HG03060 (cell line): Measurements from ENCODE around the gene KIF5A.
"Not testable (repeated sequence)": the region's sequence is repeated elsewhere in the genome, so short reads cannot be mapped to it uniquely, and the experiment has no call there.

Experiments
- ATAC-seq: cut with Tn5 transposase; IDR thresholded peaks from one replicate; pipeline ENCODE4 v1.9.1; 2021; ENCODE audit warnings: low read depth, moderate number of reproducible peaks; ENCODE audit not compliant: unreplicated experiment

Gene KIF5A

DNA sequence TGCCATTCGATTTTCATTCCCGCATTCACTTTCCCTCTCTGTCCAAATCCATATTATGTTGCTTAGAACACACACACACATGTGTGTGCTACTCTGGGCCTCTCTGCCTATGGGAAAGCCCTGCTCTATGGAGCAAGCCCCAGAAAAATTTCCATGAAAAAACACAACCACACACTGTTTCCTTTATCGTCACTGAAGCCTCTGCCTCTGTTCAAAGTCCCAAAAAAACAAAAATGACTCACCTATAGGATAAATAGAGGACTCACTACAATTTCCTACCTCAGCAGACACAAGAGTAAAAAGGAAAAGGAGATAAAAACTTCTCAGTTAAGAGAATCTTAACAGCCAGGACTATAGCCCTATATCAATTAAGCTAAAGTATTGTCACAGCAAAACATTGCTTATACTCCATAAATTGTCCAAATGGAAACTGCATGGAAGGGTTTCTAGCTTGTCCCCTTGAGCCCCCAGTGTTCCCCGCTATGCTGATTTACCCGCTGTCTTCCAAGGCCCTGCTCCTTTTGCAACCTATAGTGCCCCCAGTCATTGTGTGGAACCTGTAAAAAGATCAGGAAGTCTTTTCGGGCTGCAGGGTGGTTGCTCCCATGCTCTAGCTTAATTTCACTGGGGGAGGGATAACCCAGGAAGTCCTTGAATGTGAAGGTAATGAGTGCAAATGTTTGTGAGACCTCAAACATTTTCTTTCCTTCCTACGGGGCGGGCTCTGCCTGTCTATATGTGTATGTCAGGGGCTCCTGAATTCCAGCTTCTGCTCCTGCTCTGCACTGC, 30.0 kb downstream of the KIF5A start:
- no peak for ATAC-seq

DNA sequence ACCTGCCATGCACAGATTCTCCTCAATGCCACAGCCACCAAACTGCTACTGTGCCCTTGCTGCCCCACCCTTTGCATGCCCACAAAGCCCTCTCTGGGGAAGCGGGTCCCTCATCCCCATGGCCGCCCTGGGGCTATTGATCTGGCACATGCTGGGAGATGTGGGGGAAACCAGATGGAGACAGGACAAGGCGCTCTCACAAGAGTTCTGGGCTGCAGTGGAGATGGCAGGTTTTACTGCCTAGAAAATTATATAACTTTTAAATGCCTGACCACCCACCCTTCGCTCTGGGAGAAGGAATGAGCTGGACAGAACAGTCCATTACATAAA, 30.6 kb downstream of the KIF5A start:
- no peak for ATAC-seq

DNA sequence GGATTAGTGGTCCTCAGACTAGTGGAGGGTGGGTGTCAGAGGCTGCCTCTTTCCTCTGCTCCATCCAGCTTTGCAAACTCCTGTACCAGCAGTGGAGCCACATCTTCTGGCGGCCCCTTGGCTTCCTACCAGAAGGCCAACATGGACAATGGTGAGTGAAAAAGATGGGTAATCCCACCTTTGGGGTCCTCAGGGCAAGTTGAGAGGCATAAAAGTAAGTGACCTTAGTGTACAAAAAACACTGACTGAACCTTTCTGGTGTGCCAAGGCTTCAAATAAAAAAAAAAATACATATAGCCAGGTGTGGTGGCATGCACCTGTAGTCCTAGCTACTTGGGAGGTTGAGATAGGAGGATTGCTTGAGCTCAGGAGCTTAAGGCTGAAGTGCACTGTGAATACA, 32.0 kb downstream of the KIF5A start:
- ATAC-seq = no peak

DNA sequence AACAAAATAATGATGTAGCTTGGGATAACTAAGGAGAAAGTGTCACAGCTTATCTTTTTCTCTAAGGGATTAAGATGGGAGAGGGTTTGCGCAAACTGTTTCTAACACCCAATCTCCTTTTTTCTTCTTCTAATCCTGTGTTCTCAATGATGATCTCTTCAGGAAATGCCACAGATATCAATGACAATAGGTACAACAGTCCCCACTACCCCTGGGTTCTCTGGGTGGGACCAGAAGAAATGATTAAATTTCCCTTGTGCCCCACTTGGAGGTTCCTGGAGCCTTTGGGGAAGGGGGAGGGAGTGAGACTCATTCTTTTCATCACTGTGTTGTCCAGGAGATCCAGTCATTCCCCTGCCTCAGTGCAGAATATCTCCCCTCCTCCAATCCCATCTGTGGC, 32.6 kb downstream of the KIF5A start:
- no peak for ATAC-seq

DNA sequence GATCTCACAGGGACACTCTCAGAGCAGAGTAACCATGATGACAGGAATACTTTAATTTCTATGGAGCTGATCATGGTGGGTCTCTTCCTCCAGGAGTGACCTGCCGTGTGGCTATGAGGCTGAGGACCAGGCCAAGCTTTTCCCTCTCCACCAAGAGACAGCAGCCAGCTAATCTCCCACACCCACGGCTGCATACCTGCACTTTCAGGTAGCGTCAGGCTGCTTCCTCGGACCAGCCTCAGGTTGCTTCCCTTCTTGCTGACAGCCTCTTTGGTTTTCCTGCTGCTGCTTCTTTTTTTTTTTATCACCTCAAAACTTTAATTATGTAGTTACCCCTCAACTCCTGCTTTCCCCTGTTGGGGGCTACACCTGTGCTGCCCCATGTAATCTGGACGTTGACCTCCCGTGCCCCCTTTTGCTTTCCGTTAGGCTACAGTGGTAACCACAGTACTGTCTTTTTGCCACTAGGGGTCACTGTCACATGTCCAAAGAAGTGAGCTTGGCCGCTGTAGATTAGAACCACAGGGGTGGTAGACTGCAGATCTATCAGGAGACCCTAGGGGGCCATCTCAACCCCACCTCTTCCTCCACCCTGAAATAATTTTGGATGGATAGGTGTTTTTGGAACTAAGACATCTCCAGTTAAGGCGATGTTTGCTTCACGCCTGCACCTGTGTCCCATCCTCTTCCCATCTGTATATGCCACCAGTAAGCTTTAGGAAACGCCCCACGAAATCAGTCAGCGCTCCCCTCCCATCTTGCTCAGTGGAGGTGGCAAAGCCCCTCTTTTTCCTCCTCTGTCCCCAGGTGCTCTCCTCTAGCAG, 33.4 kb downstream of the KIF5A start:
- peak; percentile 93 for ATAC-seq

DNA sequence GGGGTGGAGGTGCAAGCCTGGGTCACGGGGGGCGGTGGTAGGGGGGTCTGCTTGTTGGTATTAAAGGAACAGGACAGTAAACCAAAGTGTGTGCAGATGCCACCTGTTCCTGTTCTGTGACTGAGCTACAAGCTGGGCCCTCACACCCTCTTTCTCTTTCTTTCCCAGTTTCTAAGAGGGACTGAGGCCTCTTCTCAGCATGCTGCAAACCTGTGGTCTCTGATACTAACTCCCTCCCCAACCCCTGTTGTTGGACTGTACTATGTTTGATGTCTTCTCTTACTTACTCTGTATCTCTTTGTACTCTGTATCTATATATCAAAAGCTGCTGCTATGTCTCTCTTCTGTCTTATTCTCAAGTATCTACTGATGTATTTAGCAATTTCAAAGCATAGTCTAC, 34.2 kb downstream of the KIF5A start:
- no peak for ATAC-seq

DNA sequence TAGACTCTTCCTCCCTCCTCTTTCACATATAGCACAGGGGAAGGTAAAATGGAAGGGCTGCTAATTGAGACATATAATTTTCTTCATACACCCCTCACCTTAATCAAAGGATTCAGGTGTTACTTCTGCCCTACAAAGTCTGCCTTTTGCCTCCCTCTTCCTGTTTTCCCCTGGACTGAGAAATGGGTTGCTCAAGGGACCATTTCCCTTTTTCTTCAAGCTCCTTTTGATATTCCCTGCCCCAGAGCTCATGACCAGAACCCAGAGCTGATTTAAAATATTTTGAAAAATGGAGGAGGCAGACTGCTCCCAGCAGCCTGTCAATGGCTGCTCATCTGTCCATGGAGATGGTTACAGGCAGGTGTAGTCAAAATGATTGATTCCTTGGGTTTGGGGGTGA, 34.8 kb downstream of the KIF5A start:
- ATAC-seq = no peak

DNA sequence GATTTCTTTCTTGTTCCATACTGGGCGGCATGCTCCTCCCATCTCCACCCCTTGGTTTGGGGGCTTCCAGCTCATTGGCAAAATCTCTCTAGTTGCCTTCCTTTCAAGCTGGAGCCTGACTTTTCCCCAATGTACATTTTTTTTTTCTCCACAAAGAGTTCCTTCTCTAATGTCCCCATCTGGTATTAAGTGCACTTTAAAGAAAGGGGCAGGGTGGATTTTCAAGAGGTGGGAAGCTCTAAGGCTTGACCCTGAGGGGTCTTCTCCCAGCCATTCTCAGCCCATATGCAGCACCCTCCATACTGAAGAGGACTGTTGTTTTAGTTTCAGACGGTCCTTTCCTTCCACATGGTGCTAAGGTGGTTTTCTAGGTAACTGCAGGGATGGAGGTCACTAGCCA, 35.3 kb downstream of the KIF5A start:
- ATAC-seq = no peak

DNA sequence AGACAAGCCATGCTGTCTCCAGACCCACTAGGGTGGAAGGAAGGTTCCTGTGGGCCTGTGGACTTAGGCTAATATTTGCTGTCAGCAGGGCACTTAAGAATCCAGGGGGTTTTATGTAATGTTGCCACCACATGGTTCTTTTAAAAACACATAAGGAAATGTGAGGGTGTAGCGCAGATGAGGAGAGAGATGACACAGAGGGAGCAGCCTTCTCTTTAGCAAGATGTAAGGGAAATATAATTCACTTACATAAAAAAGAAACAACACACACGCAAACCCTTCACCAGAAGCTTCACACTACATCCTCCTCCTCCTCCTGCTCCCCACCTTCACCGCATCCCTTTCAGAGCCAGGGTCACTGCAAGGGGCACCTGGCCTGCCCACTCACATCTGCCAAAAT, 36.3 kb downstream of the KIF5A start:
- ATAC-seq = no peak

DNA sequence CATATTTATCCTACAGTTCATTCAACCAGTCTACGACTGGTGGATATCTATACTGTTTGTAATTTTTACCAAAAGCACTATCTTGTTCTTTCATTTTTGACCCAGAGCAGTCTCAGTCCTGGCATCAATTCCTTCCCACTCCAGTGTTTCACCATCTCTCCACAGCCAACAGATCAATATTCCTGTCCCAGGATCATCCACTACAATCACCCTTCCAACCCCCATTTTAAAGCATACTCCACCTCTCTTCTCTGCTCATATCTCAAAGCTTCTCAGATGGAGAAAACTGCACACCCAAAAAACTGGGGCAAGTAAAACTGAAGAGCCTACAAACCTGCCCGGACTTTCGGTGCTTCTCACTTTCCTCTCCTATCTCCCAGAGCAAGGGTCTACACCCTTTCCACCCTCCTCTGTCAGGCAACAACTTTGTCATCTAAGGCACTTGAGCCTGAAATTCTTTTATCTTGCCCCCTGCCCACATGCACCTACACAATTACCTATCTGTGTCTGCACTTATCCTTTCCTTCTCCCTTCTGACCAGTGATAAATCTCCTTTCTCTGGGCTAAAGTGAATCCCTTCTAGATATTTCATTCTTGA, 37.1 kb downstream of the KIF5A start:
- no peak for ATAC-seq

DNA sequence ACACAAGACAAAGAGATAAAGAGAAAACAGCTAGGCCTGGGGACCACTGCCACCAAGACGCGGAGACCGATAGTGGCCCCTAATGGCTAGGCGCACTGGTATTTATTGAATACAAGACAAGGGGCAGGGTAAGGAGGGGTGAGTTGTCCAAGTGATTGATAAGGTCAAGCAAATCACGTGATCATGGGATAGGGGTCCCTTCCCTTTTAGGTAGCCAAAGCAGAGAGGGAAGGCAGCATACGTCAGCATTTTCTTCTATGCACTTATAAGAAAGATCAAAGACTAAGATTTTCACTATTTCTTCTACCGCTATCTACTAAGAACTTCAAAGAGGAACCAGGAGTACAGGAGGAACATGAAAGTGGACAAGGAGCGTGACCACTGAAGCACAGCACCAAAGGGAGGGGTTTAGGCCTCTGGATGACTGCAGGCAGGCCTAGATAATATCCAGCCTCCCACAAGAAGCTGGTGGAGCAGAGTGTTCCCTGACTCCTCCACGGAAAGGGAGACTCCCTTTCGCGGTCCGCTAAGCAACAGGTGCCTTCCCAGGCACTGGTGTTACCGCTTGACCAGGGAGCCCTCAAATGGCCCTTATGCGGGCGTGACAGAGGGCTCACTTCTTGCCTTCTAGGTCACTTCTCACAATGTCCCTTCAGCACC, 39.2 kb downstream of the KIF5A start:
- not testable (repeated sequence) for ATAC-seq

DNA sequence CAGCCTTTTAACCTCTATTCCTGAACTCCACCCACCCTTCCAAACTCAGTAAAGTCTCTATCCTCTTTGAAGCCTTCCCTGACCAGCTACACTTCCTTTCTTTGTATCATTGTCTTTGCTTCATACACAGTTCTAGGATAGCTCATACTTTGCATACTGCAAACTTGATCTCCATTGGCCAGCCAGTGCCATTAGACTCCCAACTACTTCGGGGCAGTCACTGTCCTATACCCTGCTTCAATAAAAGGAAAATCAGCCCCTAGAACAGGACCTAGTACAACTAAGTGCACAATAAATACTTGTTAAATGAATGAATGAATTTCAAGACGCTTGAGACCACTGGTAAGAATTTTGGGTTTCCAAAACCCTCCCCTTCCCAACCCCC, 40.6 kb downstream of the KIF5A start:
- no peak for ATAC-seq

DNA sequence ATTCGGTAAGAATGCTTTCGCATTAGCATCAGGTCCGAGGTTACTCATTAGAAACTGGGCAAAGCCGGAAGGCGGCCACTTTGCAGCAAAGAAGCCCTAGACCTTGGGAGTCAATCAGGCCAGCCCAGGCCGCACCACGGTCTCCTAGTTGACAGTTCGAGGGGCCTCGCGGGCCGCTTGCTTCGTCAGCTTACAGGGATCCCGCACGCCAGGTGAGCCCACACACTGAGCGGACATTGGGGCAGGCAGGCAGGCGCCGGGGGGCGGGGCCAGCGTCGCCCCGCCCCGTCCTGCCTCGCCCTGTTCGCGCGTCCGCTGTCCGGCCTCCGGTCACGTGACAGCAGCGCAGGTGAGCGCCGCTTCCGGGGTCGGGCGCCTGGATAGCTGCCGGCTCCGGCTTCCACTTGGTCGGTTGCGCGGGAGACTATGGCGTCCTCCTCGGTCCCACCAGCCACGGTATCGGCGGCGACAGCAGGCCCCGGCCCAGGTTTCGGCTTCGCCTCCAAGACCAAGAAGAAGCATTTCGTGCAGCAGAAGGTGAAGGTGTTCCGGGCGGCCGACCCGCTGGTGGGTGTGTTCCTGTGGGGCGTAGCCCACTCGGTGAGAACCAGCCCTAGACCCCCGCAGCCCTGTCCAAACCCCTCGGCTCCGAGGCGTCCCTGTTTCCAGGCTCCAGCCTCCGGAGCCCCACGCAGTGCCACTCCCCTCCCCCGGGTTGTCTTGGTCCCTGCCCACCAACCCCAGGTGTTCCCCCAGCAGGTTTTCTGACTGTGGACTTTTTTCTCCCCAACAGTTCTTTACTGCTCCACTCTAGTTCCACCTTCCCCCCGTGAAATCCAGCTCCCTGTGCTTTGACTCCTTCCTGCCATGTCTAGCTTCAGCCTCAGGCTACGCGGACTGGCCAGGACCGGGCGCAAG, 41.3 kb downstream of the KIF5A start, which contains the start of gene PIP4K2C:
Gene PIP4K2C (plus strand): TSS at position 329 of the 918 bp plus-strand sequence. CDS start 98 bp downstream, at position 427.
- ATAC-seq = peak; percentile 62

DNA sequence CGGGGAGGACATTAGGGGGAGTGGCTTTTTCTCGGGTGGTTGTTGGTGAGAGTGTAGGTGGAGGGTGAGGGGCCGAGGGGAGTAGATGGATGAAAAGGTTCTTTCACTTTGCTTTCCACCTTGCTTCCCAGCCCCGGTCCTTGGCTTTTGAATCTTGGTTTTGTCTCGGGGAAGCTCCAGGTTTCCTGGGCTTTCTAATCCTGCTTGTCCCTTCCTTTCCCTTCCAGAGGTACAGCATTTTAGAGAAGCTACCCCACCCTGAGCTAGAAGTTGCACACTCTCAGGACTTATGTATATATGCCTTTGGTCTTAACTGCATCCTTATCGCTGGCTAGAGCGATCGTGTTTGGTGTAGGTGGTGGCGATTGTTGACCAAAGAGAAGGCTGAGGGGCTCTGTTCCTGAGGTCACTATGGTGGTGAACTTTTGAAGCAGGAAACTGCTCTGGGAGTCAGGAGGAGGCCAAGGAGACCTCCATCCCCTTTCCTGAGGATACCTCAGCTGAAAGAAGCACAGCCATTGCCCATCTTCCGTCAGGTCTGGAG, 42.0 kb downstream of the KIF5A start:
- ATAC-seq = no peak

DNA sequence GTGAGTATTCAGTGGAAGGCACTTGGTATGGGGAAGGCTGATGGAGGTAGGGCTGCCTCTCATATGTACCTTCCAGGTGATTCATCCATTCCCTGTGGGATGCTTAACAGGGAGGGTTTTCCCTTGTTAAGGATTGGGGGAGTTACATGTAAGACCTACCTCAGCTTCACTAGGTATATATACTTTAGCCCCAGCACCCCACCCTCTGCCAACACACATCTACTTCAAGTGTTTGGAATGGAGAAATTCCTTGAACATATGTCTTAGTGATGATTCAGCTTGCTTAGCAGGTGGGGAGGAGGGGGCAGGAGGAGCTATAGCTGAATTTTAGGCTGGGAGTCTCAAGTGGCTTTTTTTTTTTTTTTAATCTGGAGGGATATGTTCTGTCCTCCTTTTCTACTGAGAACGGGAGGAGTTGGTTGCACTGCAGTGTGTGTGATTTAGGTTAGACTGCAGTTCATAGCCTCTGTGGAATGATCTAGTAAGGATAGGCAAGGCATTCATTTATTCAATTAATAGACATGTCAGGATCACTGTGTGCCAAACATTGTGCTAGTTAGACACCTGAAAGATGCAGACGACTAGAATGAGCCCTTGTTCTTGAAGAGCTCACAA, 42.8 kb downstream of the KIF5A start:
- no peak for ATAC-seq

DNA sequence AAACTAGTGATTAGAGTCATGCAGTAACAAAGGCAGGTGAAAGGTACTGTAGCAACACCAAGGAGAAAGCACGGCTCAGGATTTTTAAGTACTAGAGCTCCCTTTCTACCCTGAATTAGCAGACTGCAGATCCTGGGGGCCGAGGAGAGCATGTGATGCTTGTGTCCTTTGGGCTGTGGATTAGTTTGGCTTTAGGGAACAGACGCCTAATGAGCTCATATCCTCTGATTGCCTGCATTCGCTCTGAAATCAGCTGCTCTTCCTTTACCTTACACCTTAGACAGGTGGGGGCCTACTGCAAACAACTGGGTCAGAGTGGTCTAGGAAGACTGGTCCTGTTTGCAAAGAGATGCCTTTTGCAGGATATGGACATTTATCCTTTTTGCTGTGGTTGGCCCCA, 43.3 kb downstream of the KIF5A start:
- no peak for ATAC-seq

DNA sequence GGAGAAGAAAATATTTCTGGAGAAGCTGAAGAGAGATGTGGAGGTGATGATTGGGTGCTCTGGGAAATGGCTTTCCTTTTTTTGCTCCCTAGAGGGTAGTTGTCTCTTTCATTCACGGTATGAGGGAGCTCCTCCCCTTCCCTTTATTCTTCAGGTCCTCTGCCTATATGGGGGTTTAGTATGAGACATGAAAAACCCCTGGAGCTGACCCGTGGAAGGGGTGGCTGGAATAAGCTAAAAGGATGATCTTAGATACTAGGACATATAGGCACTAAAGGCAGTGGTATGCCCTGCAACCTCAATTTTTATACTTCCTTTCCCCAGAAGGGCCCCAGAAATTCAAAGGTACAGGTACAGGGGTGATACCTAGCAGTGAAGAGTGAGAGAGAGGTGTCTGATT, 50.6 kb downstream of the KIF5A start:
- no peak for ATAC-seq

DNA sequence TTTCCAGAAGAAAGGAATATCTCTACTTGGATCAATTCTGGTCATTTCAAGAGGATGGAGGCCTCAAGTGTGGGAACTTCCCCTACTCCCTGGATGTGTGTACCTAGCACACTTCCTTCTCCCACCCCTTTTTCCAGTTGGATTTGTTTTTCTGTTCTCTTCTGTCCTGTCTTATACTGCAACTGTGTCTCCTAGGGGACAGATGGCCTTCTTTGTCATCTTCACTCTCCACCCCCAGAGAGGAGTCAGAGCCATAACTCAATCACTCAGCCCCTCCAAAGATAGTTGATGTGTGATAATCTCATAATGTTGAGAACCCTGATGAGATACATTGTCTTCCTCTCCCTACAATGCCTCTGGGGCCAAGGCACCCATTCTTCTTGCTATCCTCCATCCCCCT, 52.7 kb downstream of the KIF5A start:
- no peak for ATAC-seq

DNA sequence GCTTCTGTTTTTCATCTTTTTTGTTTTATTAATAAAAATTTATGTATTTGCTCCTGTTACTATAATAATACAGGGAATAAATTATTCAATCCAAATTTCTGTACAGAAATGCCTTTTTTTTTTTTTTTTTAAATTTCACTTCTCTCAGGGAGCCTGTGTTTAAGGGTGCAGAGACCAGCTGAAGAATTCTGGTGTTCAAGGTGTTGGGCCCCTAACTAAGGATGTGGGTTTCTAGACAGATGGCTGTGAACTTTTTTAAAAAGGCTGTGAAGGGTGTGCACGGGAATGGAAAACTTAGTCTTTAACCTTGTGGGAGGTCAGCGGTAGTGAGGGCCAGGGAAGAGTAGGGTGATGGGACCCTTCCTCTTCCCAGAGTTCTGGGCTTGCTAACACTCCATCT, 53.5 kb downstream of the KIF5A start:
- no peak for ATAC-seq
